ENCODE data around the gene FGF8. TPM values are rescaled to one million over a fixed set of nuclear protein-coding genes. Genes with fewer than 3 reads are reported as not detected.
A peak's percentile ranks its signal among the peaks of the same experiment; 100 is the strongest.

Gene FGF8
- total and polyA plus RNA-seq, 2 of the 13 experiments (the other 11 are each of a cell fraction or from before 2014, with no cell fraction given), result not detected

- TF ChIP-seq FIP1L1 (IDR thresholded peaks at IDR 0.05; ENCODE audit: borderline replicate concordance, insufficient read depth, low read depth, low read length), result no peak
- no peak for TF ChIP-seq ZNF263 (CRISPR knock-in tag; IDR thresholded peaks at IDR 0.05)
- no peak for TF ChIP-seq MAF1 (CRISPR knock-in tag; IDR thresholded peaks at IDR 0.05; ENCODE audit: borderline replicate concordance)
- no peak for TF ChIP-seq ARID3A (IDR thresholded peaks at IDR 0.05; ENCODE audit: low read depth, low read length)
- TF ChIP-seq ZNF777 (CRISPR knock-in tag; IDR thresholded peaks at IDR 0.05), result no peak
- no peak for TF ChIP-seq ZNF713 (CRISPR knock-in tag; IDR thresholded peaks at IDR 0.05)
- TF ChIP-seq ETV5 (CRISPR knock-in tag; IDR thresholded peaks at IDR 0.05; ENCODE audit: borderline replicate concordance), result no peak
- TF ChIP-seq ZNF557 (CRISPR knock-in tag; IDR thresholded peaks at IDR 0.05), result no peak
- TF ChIP-seq ZNF562 (CRISPR knock-in tag; IDR thresholded peaks at IDR 0.05; ENCODE audit: borderline replicate concordance), result no peak
- no peak for TF ChIP-seq ZBTB46 (CRISPR knock-in tag; IDR thresholded peaks at IDR 0.05; ENCODE audit: borderline replicate concordance)
- peak; percentile 40 for TF ChIP-seq ZFX (CRISPR knock-in tag; IDR thresholded peaks at IDR 0.05; ENCODE audit: low read depth)
- no peak for TF ChIP-seq SCMH1 (CRISPR knock-in tag; IDR thresholded peaks at IDR 0.05; ENCODE audit: borderline replicate concordance)
- TF ChIP-seq ZNF136 (CRISPR knock-in tag; IDR thresholded peaks at IDR 0.05; ENCODE audit: low read depth), result no peak
- TF ChIP-seq AGO2 (optimal IDR thresholded peaks at IDR 0.05; ENCODE audit: low read depth, low read length), result peak; percentile 53
- TF ChIP-seq SIN3A (IDR thresholded peaks at IDR 0.05; ENCODE audit: borderline replicate concordance, low read depth, low read length), result 0 out of 2 replicates have a peak, but pooled peaks have one; percentile 35
- TF ChIP-seq ZSCAN29 (CRISPR knock-in tag; conservative IDR thresholded peaks at IDR 0.05), result no peak
- no peak for TF ChIP-seq ZNF350 (CRISPR knock-in tag; IDR thresholded peaks at IDR 0.05; ENCODE audit: borderline replicate concordance, low read depth)
- TF ChIP-seq MEIS2 (CRISPR knock-in tag; IDR thresholded peaks at IDR 0.05), result 0 out of 2 replicates have a peak, but pooled peaks have one; percentile 16
- peak; percentile 1; the same call in 1 of the 2 replicates for TF ChIP-seq YEATS4 (CRISPR knock-in tag; IDR thresholded peaks at IDR 0.05; ENCODE audit: borderline replicate concordance)
- no peak for TF ChIP-seq ZBTB26 (CRISPR knock-in tag; IDR thresholded peaks at IDR 0.05; ENCODE audit: borderline replicate concordance)
- TF ChIP-seq KLF16 (CRISPR knock-in tag; IDR thresholded peaks at IDR 0.05), result no peak
- TF ChIP-seq ZFP36 (IDR thresholded peaks at IDR 0.05; ENCODE audit: borderline replicate concordance, low read depth, low read length, partially characterized antibody), result no peak
- no peak for TF ChIP-seq CHD4 (IDR thresholded peaks at IDR 0.05; ENCODE audit: borderline replicate concordance, low read length)
These were observed 3.0 kb upstream of the FGF8 start (continued) for GRCh38 chr10:101778781-101779543.
